Mesothelial cell of epicardium (in vitro differentiated cells): ENCODE data around the gene TBC1D23. TPM values are rescaled to one million over a fixed set of nuclear protein-coding genes. Genes with fewer than 3 reads are reported as not detected.

Source experiments
- DNase-seq, 2 experiments: peaks; one replicate each; pipeline ENCODE4 v3.0.0; 2021; ENCODE audit warnings: low spot score in 2 of 2; ENCODE audit not compliant: unreplicated experiment in 2 of 2
- H3K27ac Mint-ChIP-seq: 2 replicates; pipeline ENCODE4 v1.8.0; 2021; ENCODE audit warnings: mixed read lengths
- H3K27me3 Mint-ChIP-seq: 2 replicates; pipeline ENCODE4 v1.8.0; 2021; ENCODE audit warnings: low read depth, mixed read lengths
- H3K36me3 Mint-ChIP-seq: 2 replicates; pipeline ENCODE4 v1.8.0; 2021; ENCODE audit warnings: mixed read lengths
- H3K4me1 Mint-ChIP-seq: 2 replicates; pipeline ENCODE4 v1.8.0; 2021; ENCODE audit warnings: mixed read lengths
- H3K4me3 Mint-ChIP-seq: 2 replicates; pipeline ENCODE4 v1.8.0; 2021; ENCODE audit warnings: mild to moderate bottlenecking, moderate library complexity, mixed read lengths
- H3K9me3 Mint-ChIP-seq: 2 replicates; pipeline ENCODE4 v1.8.0; 2021; ENCODE audit warnings: mixed read lengths
- CTCF ChIP-seq: fragments of 200-600 bp; sonication (generic); IDR thresholded peaks from one replicate; pipeline ENCODE4 v1.5.0; 2021; ENCODE audit warnings: antibody characterized with exemption; ENCODE audit not compliant: unreplicated experiment
- total RNA-seq: library from RNA; stranded (reverse); gene quantifications from 3 replicates; pipeline ENCODE4 v1.2.1, GENCODE V29; 2021

The TBC1D23 gene
- total RNA-seq, 1 donor from 2014 or later, result 34.0 TPM

- no peak for TF ChIP-seq CTCF
- Mint-ChIP-seq H3K9me3 (no peaks in the 10 kb centered on the region), H3K4me3 (no peak overlapping the region), H3K36me3 (no peaks in the 10 kb centered on the region), H3K4me1 (peaks cover 32% of the 10 kb centered on the region), H3K27ac (no peak overlapping the region), H3K27me3 (no peaks in the 10 kb centered on the region)
- DNase-seq, result no peak
Measured at GRCh38 chr3:100265016-100265415, 4.2 kb downstream of the TBC1D23 start.

- H3K4me1 Mint-ChIP-seq, result peaks cover 21% of the 10 kb centered on the region
- no peak for TF ChIP-seq CTCF
- no peaks in the 10 kb centered on the region for H3K36me3 Mint-ChIP-seq
Measured at GRCh38 chr3:100266531-100266930, 5.7 kb downstream of the TBC1D23 start.

GRCh38 chr3:100268156-100268555 is 7.4 kb downstream of the TBC1D23 start:
- Mint-ChIP-seq H3K36me3 (no peaks in the 10 kb centered on the region), H3K4me3 (no peak overlapping the region), H3K27ac (no peak overlapping the region), H3K27me3 (no peaks in the 10 kb centered on the region), H3K4me1 (peaks cover 9% of the 10 kb centered on the region), H3K9me3 (no peaks in the 10 kb centered on the region)
- TF ChIP-seq CTCF, result no peak
- no peak for DNase-seq

More at GRCh38 chr3:100266531-100266930, 5.7 kb downstream of the TBC1D23 start:
- DNase-seq, result no peak
- no peaks in the 10 kb centered on the region for H3K9me3 Mint-ChIP-seq
- H3K27me3 Mint-ChIP-seq, result no peaks in the 10 kb centered on the region
- no peak overlapping the region for H3K4me3 Mint-ChIP-seq
- H3K27ac Mint-ChIP-seq, result no peak overlapping the region

- H3K27ac Mint-ChIP-seq, result no peak overlapping the region
- no peak overlapping the region for H3K4me3 Mint-ChIP-seq
- no peak for DNase-seq
- H3K27me3 Mint-ChIP-seq, result no peaks in the 10 kb centered on the region
- no peak for TF ChIP-seq CTCF
- no peaks in the 10 kb centered on the region for H3K36me3 Mint-ChIP-seq
- peaks cover 3% of the 10 kb centered on the region for H3K4me1 Mint-ChIP-seq
- no peaks in the 10 kb centered on the region for H3K9me3 Mint-ChIP-seq
Measured at GRCh38 chr3:100269001-100269400, 8.2 kb downstream of the TBC1D23 start.

GRCh38 chr3:100269410-100270214 is 8.8 kb downstream of the TBC1D23 start:
- no peak for TF ChIP-seq CTCF
- no peak overlapping the region for H3K27ac Mint-ChIP-seq
- no peak overlapping the region for H3K4me3 Mint-ChIP-seq
- DNase-seq, result no peak
- H3K27me3 Mint-ChIP-seq, result no peaks in the 10 kb centered on the region
- H3K9me3 Mint-ChIP-seq, result no peaks in the 10 kb centered on the region
- H3K4me1 Mint-ChIP-seq, result no peaks in the 10 kb centered on the region
- H3K36me3 Mint-ChIP-seq, result no peaks in the 10 kb centered on the region
